Left hindlimb (tissue), 1 donor: ENCODE data around the gene SSTR1.

Source experiments
- DNase-seq: peaks from one replicate; pipeline ENCODE4 v3.0.0-alpha.2; 2018

The SSTR1 gene

DNA sequence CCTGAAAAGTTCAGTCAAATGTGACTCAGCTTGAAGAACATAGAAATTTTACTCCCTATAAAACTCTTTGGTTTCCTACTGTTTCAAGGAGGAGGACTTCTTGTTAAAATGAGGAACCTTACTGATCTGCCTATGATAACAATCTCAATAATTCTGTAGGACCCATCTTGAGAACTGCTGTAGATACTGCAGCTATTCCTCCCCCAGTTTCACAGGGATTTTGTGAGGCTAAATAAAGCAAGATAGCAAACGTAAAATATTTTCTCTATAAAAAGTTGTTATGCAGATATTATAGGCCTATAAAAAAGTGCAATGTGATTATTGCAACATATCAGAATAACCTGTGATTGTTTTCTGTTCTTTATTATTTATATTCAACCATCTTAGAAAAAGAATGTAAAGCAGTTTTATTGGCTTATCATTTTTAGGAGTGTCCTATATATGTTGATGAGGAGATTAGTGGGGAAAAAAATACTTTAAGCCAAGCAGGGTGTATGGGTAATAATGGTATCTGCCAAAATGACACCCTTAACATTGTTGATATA is 36.1 kb downstream of the SSTR1 start:
- no peak for DNase-seq

DNA sequence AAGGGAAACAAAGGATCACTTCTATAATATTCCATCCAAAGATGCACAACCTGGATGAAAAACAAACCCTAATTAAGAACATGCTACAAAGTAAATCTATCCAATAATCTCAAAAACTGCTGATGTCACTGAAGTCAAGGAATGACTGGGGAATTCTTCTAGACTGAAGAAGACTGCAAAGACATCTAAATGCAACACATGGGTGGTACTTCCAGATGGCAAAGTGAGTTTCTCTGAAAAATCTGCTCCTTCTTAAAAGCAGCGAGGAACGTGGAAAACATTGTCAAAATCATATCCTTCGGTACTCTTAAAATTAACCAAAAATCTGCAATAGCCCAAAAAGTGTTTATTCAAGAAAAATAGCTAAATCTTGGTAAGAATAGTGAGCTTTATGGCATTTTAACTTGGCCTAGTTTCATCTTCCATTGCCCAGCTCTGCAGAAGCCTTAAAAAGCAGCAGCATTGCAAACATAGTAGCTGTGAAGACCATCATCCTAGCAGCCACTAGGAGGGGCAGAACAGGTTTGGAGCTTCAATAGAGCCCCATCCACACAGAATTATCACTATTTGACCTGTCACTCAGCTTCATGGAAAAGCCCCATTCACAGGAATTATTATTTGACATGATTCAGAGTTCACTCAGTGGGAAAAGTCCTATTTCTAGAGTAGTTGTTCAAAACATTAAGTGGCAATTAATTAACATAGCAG is 40.8 kb downstream of the SSTR1 start:
- no peak for DNase-seq

DNA sequence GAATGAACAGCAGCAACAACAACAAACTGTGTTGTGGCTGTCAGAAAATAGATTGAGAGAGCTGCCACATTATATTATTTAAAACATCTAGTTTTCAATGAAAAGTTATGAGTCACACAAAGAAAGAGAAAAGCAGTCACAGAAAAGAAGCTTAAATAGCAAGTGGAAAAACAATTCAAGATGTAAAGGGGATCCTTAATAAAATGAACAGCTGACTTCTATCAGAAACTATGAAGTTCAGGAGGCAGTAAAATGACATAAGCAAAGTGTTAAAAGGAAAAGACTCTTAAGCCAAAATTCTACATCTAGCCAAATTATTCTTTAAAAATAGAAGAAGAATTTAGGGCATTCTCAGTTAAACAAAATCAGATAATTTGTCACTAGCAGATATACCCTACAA is 42.6 kb downstream of the SSTR1 start:
- DNase-seq: no peak

GRCh38 chr14:38252066-38252710 is 44.5 kb downstream of the SSTR1 start:
- DNase-seq: no peak

DNA sequence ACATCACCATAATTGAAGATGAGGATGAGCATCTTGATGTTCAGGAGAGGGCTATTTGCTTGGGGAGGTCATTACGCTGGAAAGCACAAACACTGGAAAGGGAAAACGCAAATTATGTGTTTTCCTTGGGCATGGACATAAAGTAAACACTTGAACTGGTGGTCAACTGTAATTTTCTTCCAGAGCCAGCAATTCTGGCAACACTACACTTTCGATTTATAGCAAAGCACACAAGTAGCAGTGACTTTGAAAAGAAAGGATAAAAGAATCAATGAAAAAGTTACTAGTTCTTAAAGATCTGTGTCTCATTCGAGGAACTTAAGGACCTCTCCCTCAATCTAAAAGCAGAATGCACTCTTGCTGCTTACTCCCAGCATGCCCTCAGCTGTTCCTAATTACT is 46.0 kb downstream of the SSTR1 start:
- no peak for DNase-seq

GRCh38 chr14:38254571-38255407 is 47.1 kb downstream of the SSTR1 start:
- no peak for DNase-seq

DNA sequence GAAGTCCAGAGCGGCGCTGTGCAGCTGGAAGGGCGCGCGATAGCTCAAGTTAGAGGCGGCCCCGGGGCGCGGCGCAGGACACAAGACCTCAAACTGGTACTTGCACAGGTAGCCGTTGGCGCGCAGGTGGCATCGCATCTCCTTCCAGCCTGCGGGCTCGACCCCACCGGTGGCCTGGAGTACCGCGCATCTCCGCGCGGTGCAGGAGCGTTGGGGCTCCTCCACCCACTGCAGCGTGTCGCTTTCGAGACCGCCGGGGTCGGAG is 47.6 kb downstream of the SSTR1 start:
- DNase-seq: peak; percentile 46

DNA sequence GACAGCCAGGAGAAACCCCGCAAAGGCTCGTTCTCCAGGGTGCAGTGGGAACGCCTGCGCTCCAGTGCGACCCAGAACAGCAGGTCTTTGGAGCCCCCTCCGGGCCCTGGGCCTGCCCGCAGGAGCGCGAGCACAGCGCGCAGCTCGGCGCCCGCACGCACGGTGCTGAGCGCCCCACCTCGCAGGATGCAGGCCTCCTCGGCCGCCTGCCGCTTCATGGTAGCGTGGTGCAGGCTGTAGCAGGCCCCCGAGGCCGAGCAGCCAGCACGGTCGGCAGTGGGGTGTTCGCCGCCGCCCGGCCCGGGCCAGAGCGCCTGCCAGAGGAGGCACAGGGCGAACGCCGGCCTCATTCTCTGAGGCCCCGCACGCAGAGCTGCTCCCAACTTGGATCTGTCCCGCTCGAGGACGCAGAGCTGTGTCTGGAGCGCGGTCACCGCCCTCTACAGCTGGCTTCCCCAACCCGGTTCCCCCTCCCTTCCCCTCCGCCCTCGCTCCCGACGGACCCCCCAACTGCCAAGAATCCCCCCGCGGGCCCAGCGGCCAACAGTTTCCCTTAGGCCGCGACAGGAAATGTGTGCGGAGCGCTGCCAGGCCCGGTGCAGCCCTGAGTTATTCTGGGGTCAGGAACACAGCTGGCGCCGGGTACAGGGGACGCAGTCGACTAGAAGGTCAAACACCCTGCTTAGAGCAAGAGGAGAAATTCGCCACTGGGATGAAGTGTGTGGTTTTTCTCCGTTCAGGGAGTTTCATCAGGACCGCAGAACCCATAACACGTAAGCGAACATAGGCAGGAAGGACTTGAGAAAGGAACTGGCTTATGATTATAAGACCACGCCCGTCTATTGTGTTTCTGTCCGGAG is 48.2 kb downstream of the SSTR1 start, which contains the start of gene CLEC14A:
Gene CLEC14A, minus strand, starts transcription at position 421 of the 860 bp plus-strand sequence. Its CDS starts 71 bp downstream, at position 350.
- DNase-seq: peak; percentile 80

- DNase-seq: peak; percentile 78
Measured at GRCh38 chr14:38256533-38256840, 48.8 kb downstream of the SSTR1 start.

DNA sequence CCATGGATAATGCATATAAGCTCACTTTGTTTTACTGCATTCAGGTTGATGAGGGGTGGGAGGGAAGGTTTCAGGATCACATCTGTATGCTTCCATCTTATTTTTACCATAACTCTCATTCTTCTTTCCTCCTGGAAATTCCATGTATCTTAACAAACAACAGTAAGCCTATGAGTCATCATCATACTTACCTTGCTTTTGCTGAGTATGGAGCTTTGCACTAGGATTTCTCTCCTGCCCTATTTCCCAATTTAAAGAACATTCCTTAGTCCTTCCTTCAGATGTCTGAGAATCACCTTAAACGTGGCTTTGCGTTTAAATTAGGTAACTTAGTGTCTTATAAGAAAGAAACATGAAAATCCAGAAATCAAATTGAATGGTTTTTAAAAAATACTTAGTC is 49.8 kb downstream of the SSTR1 start:
- no peak for DNase-seq

GRCh38 chr14:38261620-38262019 is 53.9 kb downstream of the SSTR1 start:
- no peak for DNase-seq
